GM20431 (cell line): ENCODE results near the gene HES6.

ENCODE experiments used
- in situ Hi-C: fragments of 300-500 bp; cut with MseI, MboI; formaldehyde crosslinking; loops from one replicate; pipeline ENCODE4 v1.15.0; 2020; ENCODE audit warnings: low sequenced_read_pairs; ENCODE audit not compliant: unreplicated experiment

HES6 gene

DNA sequence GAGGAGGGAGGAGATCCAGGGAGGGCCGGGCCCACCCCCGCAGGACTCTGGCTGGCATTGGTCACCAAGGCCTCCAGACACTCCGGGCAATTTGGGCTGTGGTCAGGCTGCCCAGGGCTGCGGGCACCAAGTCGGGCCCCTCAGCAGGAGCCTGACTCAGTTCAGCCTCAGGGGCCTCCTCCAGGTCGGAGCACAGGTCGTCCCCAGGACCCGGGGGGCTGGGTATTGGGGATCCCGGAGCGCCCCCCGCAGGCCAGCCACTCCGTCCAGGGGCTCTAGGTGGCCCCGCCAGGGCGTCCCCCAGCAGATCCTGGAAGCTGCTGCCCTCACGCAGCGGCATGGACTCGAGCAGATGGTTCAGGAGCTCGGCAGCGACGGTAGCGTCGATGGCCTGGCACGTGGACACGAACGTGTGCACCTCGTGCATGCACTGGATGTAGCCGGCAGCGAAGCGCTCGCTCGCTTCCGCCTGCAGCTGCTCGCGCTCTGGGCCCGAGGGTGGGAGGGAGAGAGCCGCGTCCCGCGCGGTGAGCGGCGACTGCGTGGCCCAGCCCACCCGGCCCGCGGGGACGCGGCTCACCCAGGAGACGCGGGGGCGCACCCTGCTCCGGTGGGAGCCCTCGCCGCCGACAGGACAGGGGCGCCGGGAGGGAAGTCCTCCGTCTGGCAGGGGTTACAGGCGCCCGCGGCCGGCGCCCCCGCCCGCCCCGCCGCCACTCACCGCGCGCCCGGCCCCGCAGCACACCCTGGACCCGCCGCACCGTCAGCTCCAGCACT, 884 bp downstream of the HES6 start:
- in situ Hi-C loops, result no loop called here

GRCh38 chr2:238238311-238238765, 1.5 kb downstream of the HES6 start:
- in situ Hi-C loops, result no loop called here

GRCh38 chr2:238237431-238238135, 2.3 kb downstream of the HES6 start:
- in situ Hi-C loops, result no loop called here

DNA sequence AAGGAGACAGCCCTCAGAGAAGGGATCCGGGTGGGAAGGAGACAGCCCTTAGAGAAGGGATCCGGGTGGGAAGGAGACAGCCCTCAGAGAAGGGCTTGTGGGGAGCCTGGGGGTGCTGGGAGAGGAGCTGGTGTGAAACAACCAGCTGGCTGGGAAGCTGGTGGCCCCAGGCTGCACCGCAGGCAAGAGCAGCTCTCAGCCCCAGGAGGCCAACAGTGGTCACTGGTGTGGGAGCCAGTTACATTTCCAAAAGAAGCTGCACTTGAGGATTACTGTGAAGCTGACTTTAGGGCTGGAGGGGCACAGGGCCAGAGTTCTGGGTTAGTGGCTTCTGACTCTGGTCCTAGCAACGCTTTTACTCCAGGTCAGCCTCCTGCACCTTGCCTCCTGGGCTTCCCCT, 3.3 kb downstream of the HES6 start:
- in situ Hi-C loops, result no loop called here

- in situ Hi-C loops, result no loop called here
Observed at GRCh38 chr2:238235856-238236255, 4.0 kb downstream of the HES6 start.

DNA sequence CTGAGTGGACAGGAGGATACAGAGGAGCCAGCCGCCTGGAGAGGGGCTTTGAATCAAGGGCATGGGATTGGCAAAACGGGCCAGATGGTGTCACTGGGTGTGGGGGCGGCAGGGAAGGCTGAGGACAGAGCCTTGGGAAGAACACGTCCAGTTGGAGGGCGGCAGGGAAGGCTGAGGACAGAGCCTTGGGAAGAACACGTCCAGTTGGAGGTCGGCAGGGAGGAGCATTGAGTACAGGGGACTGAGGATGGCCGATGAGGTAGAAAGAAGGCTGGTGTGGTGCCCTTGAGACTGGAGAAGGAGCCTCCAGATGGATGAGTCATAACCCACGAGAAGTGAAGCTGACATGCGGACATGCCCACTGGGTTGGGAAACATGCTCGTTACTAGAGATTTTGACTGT, 4.5 kb downstream of the HES6 start:
- in situ Hi-C loops, result no loop called here

DNA sequence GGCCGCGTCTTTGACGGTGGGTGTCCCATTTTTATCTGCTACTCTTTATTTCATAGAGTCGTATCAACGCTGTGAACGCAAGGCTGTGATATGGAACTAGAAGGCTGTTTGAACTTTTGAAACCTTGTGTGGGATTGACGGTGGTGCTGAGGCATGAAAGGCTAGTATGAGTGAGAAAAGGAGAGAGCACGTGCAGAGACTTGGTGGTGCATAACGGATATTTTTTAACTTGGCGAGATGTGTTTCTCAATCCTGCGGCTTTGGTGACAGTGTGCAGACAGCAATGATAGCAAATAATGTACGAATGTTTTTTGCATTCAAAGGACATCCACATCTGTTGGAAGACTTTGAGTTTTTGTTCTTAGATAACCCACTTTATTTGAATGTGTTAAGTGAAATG, 6.2 kb downstream of the HES6 start:
- in situ Hi-C loops, result no loop called here

- in situ Hi-C loops, result no loop called here
Observed at GRCh38 chr2:238231809-238232208, 8.0 kb downstream of the HES6 start.

DNA sequence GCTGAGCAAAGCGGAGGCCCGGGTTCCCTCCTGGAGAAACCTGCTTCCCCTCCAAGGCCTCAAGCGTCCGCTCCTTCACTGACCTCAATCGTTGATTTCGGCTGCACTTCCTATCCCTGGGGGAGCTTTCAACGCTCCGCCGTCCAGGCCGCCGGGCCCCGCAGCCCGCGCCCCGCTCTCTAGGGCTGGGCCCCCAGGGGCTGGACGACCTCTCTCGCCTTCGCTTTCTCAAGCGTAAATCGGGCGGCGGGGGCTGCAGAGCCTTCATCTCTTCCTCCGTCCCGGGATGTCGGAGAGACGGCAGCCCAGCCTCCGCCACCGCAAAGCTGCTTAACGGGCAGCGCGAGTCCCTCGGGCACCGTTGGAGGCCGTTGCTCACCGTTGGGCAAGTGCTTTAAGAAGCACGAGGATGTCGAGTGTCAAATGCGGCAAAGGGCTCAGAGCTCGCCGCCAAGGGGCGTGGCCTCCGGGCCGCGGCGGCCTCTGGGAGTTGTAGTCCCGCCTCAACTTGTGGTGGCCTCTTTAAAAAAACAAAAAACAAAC, 8.5 kb downstream of the HES6 start:
- in situ Hi-C loops, result no loop called here

DNA sequence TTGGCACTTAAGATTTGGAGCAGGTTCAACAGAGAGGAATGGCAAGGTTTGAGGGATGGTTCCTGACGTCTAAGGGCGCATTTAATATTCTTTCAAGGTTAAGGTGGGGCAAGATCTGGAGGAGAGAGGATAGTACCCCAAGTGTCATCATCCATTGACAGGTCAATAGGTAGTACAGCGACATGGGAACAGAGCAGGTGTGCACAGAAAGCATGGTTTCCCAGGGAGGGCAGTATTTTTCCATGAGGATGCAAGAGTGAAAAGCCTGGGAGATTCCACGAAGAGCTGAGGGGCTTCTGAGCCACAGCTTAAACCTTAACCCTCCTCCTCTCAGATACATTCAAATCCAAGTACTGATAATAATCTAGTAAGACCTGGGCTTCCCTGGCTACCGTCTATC, 9.1 kb downstream of the HES6 start:
- in situ Hi-C loops, result no loop called here

GRCh38 chr2:238228700-238229099, 11.1 kb downstream of the HES6 start:
- in situ Hi-C loops, result no loop called here

DNA sequence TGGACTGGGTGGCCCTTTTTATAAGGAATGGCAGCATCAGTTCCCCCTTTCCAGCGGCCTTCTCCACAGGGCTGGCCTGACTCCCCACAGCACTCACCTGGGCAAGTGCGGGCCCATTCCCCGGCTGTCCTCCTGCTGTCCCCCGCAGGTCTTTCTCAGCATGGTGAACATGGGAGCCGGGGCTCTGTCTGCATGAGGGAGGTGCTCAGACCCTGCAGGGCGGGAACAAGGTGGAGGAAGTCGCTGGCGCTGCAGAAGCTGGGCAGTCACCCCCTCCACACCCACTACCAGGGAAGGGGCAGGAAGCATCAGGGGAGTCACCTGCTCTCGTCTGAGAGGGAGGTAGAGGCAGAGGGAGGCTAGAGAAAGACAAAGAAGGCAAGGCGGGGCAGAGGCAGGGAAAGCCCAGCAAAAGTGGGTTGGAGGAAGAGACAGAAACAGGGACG, 12.2 kb downstream of the HES6 start:
- in situ Hi-C loops, result no loop called here

- in situ Hi-C loops, result no loop called here
Observed at GRCh38 chr2:238226698-238227586, 12.9 kb downstream of the HES6 start.

GRCh38 chr2:238225911-238226697, 13.7 kb downstream of the HES6 start:
- in situ Hi-C loops, result no loop called here

DNA sequence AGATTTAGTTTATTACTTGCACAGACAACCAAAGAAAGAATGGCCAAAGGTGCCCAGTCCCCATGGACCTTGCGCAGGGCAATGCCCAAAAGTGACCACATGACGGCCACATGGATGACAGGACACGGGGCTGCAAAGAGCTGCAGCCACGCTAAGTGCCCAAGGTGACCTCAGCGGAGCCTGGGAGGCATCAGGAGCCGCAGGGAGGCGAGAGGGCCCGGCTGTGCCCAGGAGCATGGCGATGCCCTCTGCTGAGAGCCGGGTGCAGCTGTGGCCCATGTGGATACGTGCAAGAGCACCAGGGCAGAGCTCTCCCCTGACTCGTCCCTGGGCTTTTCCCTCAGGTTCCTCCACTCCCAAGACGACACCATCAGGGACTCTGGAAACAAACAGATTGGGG, 14.7 kb downstream of the HES6 start:
- in situ Hi-C loops, result no loop called here

DNA sequence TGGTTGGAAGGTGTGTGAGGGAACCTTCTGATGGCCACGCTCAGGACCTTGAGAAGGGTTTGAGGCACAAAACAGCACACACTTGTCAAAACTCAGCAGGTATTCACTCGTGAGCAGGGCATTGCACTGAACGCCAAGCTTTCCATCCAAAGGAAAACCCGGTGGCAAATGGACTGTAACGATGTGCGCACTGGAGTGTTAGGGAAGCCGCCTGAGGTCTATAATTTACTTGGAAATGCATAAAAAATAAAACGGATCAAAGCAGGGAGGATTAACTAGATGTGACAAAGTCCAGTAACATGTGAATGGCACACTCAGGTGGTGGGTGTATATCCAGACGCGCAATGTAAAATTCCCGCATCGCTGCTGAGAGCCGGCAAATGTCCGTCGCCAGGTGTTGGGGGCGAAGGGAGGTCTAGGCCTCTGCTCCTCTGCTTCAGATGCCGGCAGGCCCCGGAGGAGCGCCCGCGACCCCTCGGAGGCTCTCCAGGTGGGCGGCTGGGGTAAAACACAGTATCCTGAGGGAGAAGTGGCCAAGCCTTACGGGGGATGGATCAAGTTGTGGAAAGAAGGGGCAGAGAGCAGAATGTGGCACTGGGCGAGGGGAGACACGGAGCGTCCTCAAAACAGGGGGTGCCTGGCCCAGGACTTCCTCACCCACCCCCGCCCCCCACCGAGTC, 15.3 kb downstream of the HES6 start:
- in situ Hi-C loops, result no loop called here

DNA sequence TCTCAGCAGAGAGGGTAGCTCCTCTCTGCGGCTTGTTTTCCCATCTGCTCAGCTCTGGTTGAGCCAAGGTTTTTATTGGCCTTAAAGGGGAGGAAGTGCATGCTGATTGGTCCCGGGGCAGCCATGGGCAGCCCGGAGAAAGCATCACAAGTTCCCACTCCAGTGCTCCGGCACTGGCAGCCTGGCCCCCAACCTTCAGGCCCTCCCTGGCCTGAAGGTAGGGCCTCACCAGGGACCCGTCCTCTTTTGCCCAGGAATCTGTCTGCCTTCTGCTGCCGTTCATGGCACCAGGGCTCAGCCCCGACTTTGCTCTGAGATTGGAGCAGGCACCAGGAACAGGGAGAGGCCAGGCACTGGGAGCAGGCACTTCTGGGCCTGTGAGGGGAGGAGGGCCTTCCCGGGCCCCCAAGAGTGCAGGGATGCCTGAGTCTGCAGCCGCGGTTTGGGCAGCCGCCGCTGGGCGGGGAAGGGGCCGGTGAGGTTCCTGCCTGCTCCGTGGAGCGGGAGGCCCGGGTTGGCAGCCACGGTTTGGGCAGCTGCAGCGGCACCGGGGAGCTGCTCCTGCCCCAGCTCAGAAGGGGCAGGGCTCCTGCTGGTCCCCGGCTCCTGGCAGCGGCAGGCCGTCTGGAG, 18.8 kb downstream of the HES6 start:
- in situ Hi-C loops, result no loop called here

- in situ Hi-C loops, result no loop called here
Observed at GRCh38 chr2:238220274-238220891, 19.5 kb downstream of the HES6 start.
